Endothelial cell of umbilical vein (primary cell): ENCODE measurements around the gene PLCG2. TPM values are rescaled to one million over a fixed set of nuclear protein-coding genes. Genes with fewer than 3 reads are reported as not detected.

Experiments used
- BruUV-seq: library from RNA; stranded (reverse); fragments of 400-500 nt; replicated peaks from 2 replicates; lab custom pipeline; 2021; lab: Mats Ljungman, UMichigan
- CTCF ChIA-PET: fragments of 300-600, 350-600 bp; sonication (Branson Sonifier 250); formaldehyde crosslinking; loops from one replicate; lab custom pipeline; 2021; ENCODE audit warnings: antibody characterized with exemption, inconsistent platforms; lab: Charles Lee
- POLR2A ChIA-PET: fragments of 300-600, 350-600 bp; sonication (Branson Sonifier 250); formaldehyde crosslinking; loops from one replicate; lab custom pipeline; 2021; ENCODE audit warnings: antibody characterized with exemption, inconsistent platforms; lab: Charles Lee
- DNase-seq: peaks from one replicate; pipeline ENCODE4 v3.0.0-alpha.2; 2011; ENCODE audit warnings: low read depth, low spot score
- FAIRE-seq: peaks from 2 replicates; lab custom pipeline; 2011; peaks lifted over from hg19 to GRCh38; lab: Jason Lieb, UNC
- H2AFZ ChIP-seq: 2 replicates; pipeline ENCODE4 v1.6.0; 2012; ENCODE audit warnings: low read depth, low read length, control low read depth, inconsistent platforms
- H3K27ac ChIP-seq: 2 replicates; pipeline ENCODE4 v1.5.1; 2011; ENCODE audit warnings: low read depth, mild to moderate bottlenecking, control low read depth, low read length, moderate library complexity; ENCODE audit not compliant: insufficient read depth
- H3K27me3 ChIP-seq, 2 experiments: 2 replicates each; pipeline versions ENCODE4 v1.6.0 to v1.6.1; 2011; ENCODE audit warnings: low read length in 2 of 2, mixed read lengths in 1 of 2; ENCODE audit not compliant: control insufficient read depth in 2 of 2, insufficient read depth in 2 of 2
- H3K36me3 ChIP-seq, 2 experiments: 2 replicates in 1 of 2; 3 replicates in 1 of 2; pipeline ENCODE4 v1.5.1; 2011; ENCODE audit warnings: low read length in 2 of 2, mild to moderate bottlenecking in 1 of 2, moderate library complexity in 1 of 2; ENCODE audit not compliant: control insufficient read depth in 2 of 2, insufficient read depth in 2 of 2; ENCODE audit errors: extremely low read depth in 1 of 2
- H3K4me1 ChIP-seq: 3 replicates; pipeline ENCODE4 v1.5.1; 2011; ENCODE audit warnings: mild to moderate bottlenecking, low read length; ENCODE audit not compliant: control insufficient read depth, insufficient read depth; ENCODE audit errors: extremely low read depth
- H3K4me2 ChIP-seq: 2 replicates; pipeline ENCODE4 v1.6.1; 2011; ENCODE audit warnings: low read length, control low read depth, mixed read lengths; ENCODE audit not compliant: insufficient read depth
- H3K4me3 ChIP-seq, 3 experiments: fragments of 200-600 bp in 1 of 3; sonication (generic), shearing (Covaris generic) in 1 of 3; replicated peaks in 1 of 3; 2 replicates each; pipeline ENCODE4 v1.5.1; 2011 to 2016; ENCODE audit warnings: control low read depth in 3 of 3, low read length in 3 of 3, mild to moderate bottlenecking in 2 of 3, inconsistent platforms in 1 of 3, low read depth in 1 of 3, moderate library complexity in 1 of 3; ENCODE audit not compliant: insufficient read depth in 1 of 3
- H3K79me2 ChIP-seq: 2 replicates; pipeline ENCODE4 v1.6.0; 2012; ENCODE audit warnings: low read length, inconsistent platforms; ENCODE audit not compliant: control insufficient read depth, insufficient read depth
- H3K9ac ChIP-seq: replicated peaks from 2 replicates; pipeline ENCODE3; 2011; ENCODE audit warnings: low read length, control low read depth; ENCODE audit not compliant: insufficient read depth; ENCODE audit errors: extremely low read depth
- H3K9me1 ChIP-seq: replicated peaks from 3 replicates; pipeline ENCODE4 v1.6.0; 2011; ENCODE audit warnings: mild to moderate bottlenecking, low read length; ENCODE audit not compliant: control insufficient read depth, insufficient read depth; ENCODE audit errors: extremely low read depth
- H3K9me3 ChIP-seq: replicated peaks from 2 replicates; pipeline ENCODE4 v1.5.1; 2012; ENCODE audit warnings: low read length, inconsistent platforms; ENCODE audit not compliant: control insufficient read depth, insufficient read depth
- H4K20me1 ChIP-seq: replicated peaks from 2 replicates; pipeline ENCODE3; 2011; ENCODE audit warnings: mild to moderate bottlenecking, low read length; ENCODE audit not compliant: control insufficient read depth, insufficient read depth; ENCODE audit errors: extremely low read depth
- CTCF ChIP-seq, 2 donors: IDR thresholded peaks; 1 replicate in 1 of 2; 2 replicates in 1 of 2; pipeline ENCODE4 v1.5.1; 2011; ENCODE audit warnings: low read length in 2 of 2, mild to moderate bottlenecking in 2 of 2, moderate library complexity in 2 of 2, control low read depth in 1 of 2, inconsistent platforms in 1 of 2, low read depth in 1 of 2; ENCODE audit not compliant: insufficient read depth in 1 of 2; ENCODE audit errors: extremely low read depth in 1 of 2
- EZH2 ChIP-seq: IDR thresholded peaks from 2 replicates; pipeline ENCODE4 v1.6.1; 2012; ENCODE audit warnings: borderline replicate concordance, low read depth, mild to moderate bottlenecking, moderate library complexity, low read length, inconsistent platforms; ENCODE audit not compliant: severe bottlenecking
- FOS ChIP-seq: IDR thresholded peaks from 2 replicates; pipeline ENCODE4 v1.6.1; 2011; ENCODE audit warnings: mild to moderate bottlenecking, low read length, moderate library complexity, borderline replicate concordance; ENCODE audit not compliant: insufficient read depth
- GATA2 ChIP-seq: IDR thresholded peaks from 2 replicates; pipeline ENCODE4 v1.7.0; 2011; ENCODE audit warnings: low read depth, mild to moderate bottlenecking, moderate library complexity, mixed read lengths, low read length; ENCODE audit not compliant: insufficient read length, insufficient read depth
- JUN ChIP-seq: IDR thresholded peaks from 2 replicates; pipeline ENCODE4 v1.6.1; 2011; ENCODE audit warnings: borderline replicate concordance, low read depth; ENCODE audit not compliant: insufficient read length, insufficient read depth
- MYC ChIP-seq: IDR thresholded peaks from one replicate; pipeline ENCODE4 v1.6.1; 2011; ENCODE audit warnings: mild to moderate bottlenecking, low read depth, low read length
- POLR2A ChIP-seq: IDR thresholded peaks from 2 replicates; pipeline ENCODE4 v1.6.1; 2012; ENCODE audit warnings: low read depth, mild to moderate bottlenecking, control low read depth, low read length
- POLR2AphosphoS5 ChIP-seq: IDR thresholded peaks from 2 replicates; pipeline ENCODE4 v1.6.1; 2012; ENCODE audit warnings: low read depth, mild to moderate bottlenecking, control low read depth, low read length, moderate library complexity; ENCODE audit not compliant: insufficient read depth
- dilution Hi-C: fragments of 300-500 bp; cut with MboI; formaldehyde crosslinking; loops from one replicate; pipeline ENCODE4 v1.15.0; 2019; ENCODE audit warnings: low sequenced_read_pairs; ENCODE audit not compliant: extremely low pct_ligation_motif_present
- intact Hi-C: fragments of 100-400 bp; cut with micrococcal nuclease; formaldehyde crosslinking; loops from one replicate; pipeline ENCODE4 v1.10.0; 2022
- polyA plus RNA-seq, 4 experiments: library from polyadenylated mRNA; depleted of rRNA in 3 of 4; stranded (reverse) in 3 of 4; unstranded in 1 of 4; fragments of >200 nt; gene quantifications; 2 replicates each; pipeline versions ENCODE4 v1.2.1 to v1.2.3, GENCODE V29; 2011 to 2012; ENCODE audit warnings: missing spikeins in 1 of 4
- total RNA-seq: library from RNA; stranded (reverse); gene quantifications from 2 replicates; pipeline ENCODE4 v1.2.3, GENCODE V29; 2021

PLCG2 gene
- total and polyA plus RNA-seq, 2 donors (not counting 3 experiments of a cell fraction or from before 2014, with no cell fraction given) = 10.8 to 13.6 TPM

GRCh38 chr16:81733295-81733694 lies 45.8 kb upstream of the PLCG2 start:
- Histone ChIP-seq H3K79me2 (no peaks in the 10 kb centered on the region), H3K36me3 (no peaks in the 10 kb centered on the region), H3K27ac (no peak overlapping the region), H2AFZ (no peak overlapping the region), H3K9me3 (no peaks in the 10 kb centered on the region), H3K4me2 (no peak overlapping the region), H4K20me1 (no peaks in the 10 kb centered on the region), H3K9ac (no peak overlapping the region), H3K4me1 (peaks cover 15% of the 10 kb centered on the region), H3K9me1 (no peaks in the 10 kb centered on the region), H3K27me3 (no peaks in the 10 kb centered on the region), H3K4me3 (no peak overlapping the region)
- POLR2A ChIA-PET = no interaction called here
- CTCF ChIA-PET = interaction anchor here (0.7 kb wide), 1 partner anchor 38 kb away, joined by 3 read pairs; no protein-coding TSS in a partner anchor
- dilution Hi-C loops (loop anchor here (25.0 kb wide), 1 partner anchor 346 kb away; no protein-coding TSS in a partner anchor), intact Hi-C loops (loop anchor here (10.0 kb wide), 1 partner anchor 808 kb away; no protein-coding TSS in a partner anchor)
- BruUV-seq = no TSS peak
- no peak for FAIRE-seq
- no peak for TF ChIP-seq CTCF (IDR thresholded peaks at IDR 0.05; ENCODE audit: extremely low read depth in 1 of 2, insufficient read depth in 1 of 2, low read depth in 1 of 2, low read length in 2 of 2)
- no peak for TF ChIP-seq EZH2
- TF ChIP-seq FOS = no peak
- TF ChIP-seq MYC = no peak
- TF ChIP-seq POLR2AphosphoS5 = no peak
- no peak for TF ChIP-seq GATA2
- TF ChIP-seq JUN = no peak
- TF ChIP-seq POLR2A = no peak
- DNase-seq = no peak
